Measurements from ENCODE around the gene RORC.

The RORC gene

DNA sequence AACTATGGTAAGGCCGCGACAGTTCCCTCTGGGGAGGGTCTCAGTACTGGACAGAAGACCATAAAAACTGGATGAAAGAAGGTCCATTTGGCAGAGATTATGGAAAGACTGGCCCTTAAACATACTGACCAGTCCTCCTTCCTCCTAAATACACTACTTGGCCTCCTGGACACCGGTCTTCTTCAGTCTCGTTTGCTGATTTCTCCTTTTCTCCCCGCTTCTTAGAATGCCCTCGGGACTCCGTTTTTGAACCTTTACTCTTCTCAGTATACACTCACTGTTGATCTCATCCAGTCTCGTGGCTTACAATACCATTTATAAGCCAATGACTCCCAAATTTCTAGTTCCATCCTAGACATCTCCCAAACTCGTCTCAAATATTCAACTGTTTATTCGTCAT, 67.6 kb downstream of the RORC start:
- peak overlapping the region; percentile 96 for H3K4me3 ChIP-seq (ENCODE audit: control insufficient read depth, low read depth, low read length)
- no peak for DNase-seq (ENCODE audit: low read depth)
- TF ChIP-seq, protein P1, sequence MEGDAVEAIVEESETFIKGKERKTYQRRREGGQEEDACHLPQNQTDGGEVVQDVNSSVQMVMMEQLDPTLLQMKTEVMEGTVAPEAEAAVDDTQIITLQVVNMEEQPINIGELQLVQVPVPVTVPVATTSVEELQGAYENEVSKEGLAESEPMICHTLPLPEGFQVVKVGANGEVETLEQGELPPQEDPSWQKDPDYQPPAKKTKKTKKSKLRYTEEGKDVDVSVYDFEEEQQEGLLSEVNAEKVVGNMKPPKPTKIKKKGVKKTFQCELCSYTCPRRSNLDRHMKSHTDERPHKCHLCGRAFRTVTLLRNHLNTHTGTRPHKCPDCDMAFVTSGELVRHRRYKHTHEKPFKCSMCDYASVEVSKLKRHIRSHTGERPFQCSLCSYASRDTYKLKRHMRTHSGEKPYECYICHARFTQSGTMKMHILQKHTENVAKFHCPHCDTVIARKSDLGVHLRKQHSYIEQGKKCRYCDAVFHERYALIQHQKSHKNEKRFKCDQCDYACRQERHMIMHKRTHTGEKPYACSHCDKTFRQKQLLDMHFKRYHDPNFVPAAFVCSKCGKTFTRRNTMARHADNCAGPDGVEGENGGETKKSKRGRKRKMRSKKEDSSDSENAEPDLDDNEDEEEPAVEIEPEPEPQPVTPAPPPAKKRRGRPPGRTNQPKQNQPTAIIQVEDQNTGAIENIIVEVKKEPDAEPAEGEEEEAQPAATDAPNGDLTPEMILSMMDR (IDR thresholded peaks at IDR 0.05; ENCODE audit: control insufficient read depth, insufficient read depth, low read depth, low read length, missing control alignments): no peak

DNA sequence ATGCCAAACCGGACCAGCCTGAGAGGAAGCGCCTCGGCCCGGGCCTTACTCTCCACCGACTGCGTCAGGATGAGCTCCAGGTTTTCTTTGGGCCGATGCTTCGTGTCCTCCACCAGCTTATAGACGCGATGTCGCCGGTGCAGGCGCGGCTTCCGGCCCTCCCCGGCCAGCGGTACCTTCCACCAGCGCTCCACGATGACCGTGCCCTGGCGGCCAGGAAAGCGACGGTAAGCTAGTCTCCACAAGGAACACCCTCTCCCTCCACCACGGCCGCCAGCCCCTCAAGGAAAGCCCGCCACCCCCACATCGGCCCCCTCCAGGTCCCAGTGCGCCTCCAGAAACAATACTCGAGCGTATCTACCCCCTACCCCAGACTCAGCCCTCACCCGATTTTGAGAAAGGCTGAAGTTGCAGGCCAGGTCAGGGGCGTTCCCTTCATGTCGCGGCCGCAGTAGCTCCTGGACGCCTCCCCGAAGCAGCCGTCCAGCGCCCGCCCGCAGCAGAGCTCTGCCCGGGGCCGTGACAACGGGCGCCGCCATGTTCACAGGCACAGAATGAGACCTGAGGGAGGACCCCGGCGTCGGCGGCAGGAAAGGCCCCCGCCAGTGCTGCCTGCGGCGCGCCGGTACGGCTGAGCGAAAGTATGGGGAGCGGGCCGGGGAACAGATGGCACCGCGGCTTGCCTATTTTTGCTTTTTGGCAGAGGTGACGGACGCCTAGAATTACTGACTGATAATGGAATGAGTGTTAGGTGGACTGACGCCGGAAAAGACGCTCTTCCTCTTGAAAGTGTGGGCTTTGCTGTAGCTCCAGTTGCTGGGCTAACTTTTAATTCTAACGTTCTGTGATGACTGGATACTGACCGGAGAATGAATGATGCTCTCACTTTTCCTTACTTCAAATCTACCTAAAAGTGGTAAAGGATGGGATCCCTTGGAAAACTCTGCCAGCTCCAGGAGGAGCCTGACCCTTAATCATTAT, 68.4 kb downstream of the RORC start, which contains the start of gene MRPL9:
TSS of gene MRPL9 (minus strand) at position 556 of the 981 bp plus-strand sequence. CDS start at position 539, 17 bp downstream.
- DNase-seq (ENCODE audit: low read depth): peak; percentile 27
- peak within 1 kb of the TSS; percentile 96 for H3K4me3 ChIP-seq (ENCODE audit: control insufficient read depth, low read depth, low read length)
- TF ChIP-seq, protein P1 (IDR thresholded peaks at IDR 0.05; ENCODE audit: control insufficient read depth, insufficient read depth, low read depth, low read length, missing control alignments): peak; percentile 1

- TF ChIP-seq, protein P1 (IDR thresholded peaks at IDR 0.05; ENCODE audit: control insufficient read depth, insufficient read depth, low read depth, low read length, missing control alignments): no peak
- no peak for DNase-seq (ENCODE audit: low read depth)
- no peak overlapping the region for H3K4me3 ChIP-seq (ENCODE audit: control insufficient read depth, low read depth, low read length)
These were observed 70.8 kb downstream of the RORC start for GRCh38 chr1:151760597-151761385.

DNA sequence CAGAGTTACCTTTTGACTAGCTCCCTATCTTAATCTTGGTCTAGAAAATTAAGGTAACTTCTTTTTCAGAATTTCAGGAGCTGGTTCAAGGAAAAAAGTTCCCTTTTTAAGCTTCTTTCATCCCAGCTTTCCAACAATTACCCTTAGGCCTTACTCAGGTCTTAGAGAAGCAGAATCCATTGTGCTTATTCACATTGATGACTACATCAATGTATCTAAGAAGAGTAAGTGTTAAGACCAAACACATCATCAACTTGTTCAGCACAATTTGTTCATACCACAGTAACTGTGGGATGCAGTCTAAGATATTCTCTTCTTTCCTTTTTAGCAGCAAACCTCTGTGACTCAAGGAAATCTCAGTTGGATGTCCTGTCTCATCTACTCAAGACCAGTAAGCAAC, 72.4 kb downstream of the RORC start:
- DNase-seq (ENCODE audit: low read depth): no peak
- H3K4me3 ChIP-seq (ENCODE audit: control insufficient read depth, low read depth, low read length): no peak overlapping the region
- TF ChIP-seq, protein P1 (IDR thresholded peaks at IDR 0.05; ENCODE audit: control insufficient read depth, insufficient read depth, low read depth, low read length, missing control alignments): no peak

- TF ChIP-seq, protein P1 (IDR thresholded peaks at IDR 0.05; ENCODE audit: control insufficient read depth, insufficient read depth, low read depth, low read length, missing control alignments): no peak
- H3K4me3 ChIP-seq (ENCODE audit: control insufficient read depth, low read depth, low read length): no peak overlapping the region
- no peak for DNase-seq (ENCODE audit: low read depth)
These were observed 75.3 kb downstream of the RORC start for GRCh38 chr1:151756291-151756690.

All from AG09309 (cell line).